HG03095 (cell line): Measurements from ENCODE around the gene FAM117A.
"Not testable (repeated sequence)": the region's sequence is repeated elsewhere in the genome, so short reads cannot be mapped to it uniquely, and the experiment has no call there.

Experiments
- ATAC-seq: cut with Tn5 transposase; IDR thresholded peaks from one replicate; pipeline ENCODE4 v1.9.1; 2021; ENCODE audit warnings: moderate library complexity; ENCODE audit not compliant: unreplicated experiment

FAM117A gene

DNA sequence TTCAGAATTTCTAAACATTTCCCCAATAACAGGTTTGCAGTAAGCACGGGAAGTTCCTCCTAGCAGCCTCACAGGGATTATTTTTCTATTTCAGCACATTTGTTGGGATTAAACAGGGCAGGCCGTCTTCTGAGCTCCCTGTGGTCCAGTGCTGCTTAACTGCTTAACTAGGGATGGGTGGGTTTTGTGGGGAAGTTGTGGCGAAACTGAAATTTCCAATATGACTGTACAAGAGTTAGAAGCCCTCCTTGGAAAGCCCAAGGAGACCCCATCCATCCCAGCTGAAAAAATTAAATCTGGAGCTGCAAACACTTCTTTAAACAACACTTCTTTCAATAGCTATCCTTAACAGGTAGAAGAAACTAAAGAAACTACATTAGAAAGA lies 22.2 kb downstream of the FAM117A start:
- ATAC-seq = no peak

DNA sequence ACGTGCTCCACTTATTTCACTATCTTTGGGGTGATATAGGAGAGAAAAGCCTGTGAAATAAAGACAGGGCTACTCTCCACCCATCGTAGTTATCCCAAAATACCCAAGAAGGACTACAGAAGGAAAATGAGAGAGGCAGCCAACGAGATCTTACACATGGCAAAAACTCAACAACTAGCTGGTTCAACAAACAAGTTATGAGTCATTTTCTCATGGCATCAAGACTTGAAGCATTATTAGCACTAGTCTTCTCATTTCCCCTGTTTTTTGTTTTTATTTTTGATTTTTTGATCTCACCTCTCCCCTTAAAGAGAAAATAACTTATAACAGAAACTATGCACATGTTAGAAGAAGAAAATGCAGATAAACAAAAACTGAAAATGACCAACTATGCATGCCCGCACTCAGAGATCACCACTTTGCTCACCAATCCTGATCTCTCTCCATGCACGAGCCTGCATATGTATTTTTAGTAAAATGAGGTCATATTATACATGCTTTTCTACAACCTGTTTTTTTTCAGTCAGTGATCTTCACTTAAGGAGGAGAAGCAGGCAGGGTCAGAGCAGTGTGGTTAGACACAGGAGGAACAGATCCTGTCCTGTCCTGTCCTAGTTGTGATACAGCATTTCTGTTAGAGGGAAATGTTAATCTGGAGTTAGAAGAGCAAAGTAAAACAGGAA lies 22.8 kb downstream of the FAM117A start:
- no peak for ATAC-seq

GRCh38 chr17:49739641-49740271 lies 24.2 kb downstream of the FAM117A start:
- peak; percentile 48 for ATAC-seq

DNA sequence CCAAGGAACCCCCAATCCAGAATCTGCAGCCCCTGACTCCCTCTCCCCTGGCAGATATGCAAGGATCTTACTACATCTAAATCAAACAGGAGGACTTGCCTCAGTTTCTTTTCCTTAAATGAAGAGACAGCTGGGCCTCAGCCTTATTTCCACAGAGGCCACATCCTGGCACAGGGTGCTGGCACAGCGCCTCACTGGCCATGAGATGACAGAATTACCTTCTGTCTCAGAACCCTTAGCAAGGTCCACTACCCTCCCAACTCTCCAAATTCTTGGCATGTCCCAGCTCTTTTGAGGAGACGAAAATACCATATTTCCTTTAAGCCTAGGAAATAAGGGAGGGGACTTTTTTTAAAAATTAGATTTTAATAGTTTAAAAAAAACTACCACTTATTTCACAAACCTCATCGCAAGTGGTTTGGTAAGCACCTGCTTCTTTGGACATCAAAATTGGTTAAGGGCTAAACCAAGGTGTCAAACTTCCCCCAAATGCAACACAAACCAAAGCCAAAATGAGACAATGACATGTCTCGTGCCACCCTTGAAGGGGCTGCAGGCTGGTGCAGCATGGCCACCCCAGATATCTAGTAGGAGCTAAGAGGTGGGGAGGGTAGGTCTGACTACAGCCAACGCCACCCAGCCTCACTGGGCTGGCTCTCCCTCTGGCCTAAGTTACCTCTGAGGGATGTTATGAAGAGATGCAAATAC lies 25.3 kb downstream of the FAM117A start:
- no peak for ATAC-seq

DNA sequence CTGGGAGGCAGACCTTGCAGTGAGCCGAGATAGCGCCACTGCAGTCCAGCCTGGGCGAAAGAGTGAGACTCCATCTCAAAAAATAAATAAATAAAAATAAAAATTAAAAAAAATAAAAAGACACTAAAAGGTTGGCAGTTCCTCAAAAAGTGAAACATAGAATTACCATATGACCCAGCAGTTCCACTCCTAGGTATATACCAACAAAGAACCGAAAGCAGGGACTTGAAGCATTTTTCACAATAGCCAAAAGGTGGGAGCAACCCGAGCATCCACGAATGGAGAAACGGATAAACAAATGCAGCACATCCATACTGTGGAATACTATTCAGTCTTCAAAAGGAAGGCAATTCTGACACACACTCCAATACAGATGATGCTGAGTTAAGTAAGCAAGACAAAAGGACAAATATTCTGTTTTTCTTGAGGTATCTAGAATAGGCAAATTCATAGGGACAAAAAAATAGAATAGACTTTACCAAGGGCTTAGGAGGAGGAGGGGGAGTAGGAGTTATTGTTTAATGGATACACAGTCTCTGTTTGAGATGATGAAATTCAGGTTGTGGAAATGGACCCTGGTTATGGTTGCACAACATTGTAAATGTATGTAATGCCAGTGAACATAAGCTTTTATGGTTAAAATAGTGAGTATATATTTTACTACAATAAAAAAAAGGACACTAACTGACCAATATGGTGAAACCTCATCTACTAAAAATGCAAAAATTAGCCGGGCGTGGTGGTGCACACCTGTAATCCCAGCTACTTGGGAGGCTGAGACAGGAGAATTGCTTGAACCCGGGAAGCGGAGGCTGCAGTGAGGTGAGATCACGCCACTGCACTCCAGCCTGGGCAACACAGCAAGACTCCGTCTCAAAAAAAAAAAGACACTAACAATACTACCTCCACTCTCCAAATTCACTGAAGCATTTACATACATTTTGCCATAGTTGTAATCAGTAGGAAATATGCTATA lies 29.1 kb downstream of the FAM117A start:
- no peak for ATAC-seq

DNA sequence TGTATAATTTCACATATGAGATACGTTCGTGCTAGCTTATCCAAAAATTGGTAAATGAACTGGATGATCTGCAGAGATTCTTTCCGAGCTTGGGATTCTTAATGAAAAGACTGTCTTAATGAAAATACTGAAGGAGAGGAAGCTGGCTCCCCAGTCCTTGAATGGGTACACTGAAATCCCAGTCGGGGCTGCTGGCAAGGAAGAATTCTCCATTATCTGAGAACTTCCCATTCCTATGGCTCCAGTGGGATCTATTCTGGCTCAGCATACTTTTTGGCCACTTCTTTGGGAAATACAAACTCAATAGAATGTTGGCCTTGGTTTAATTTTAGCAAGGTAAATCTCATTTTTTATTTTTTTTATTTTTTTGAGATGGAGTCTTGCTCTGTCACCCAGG lies 32.5 kb downstream of the FAM117A start:
- ATAC-seq = no peak

DNA sequence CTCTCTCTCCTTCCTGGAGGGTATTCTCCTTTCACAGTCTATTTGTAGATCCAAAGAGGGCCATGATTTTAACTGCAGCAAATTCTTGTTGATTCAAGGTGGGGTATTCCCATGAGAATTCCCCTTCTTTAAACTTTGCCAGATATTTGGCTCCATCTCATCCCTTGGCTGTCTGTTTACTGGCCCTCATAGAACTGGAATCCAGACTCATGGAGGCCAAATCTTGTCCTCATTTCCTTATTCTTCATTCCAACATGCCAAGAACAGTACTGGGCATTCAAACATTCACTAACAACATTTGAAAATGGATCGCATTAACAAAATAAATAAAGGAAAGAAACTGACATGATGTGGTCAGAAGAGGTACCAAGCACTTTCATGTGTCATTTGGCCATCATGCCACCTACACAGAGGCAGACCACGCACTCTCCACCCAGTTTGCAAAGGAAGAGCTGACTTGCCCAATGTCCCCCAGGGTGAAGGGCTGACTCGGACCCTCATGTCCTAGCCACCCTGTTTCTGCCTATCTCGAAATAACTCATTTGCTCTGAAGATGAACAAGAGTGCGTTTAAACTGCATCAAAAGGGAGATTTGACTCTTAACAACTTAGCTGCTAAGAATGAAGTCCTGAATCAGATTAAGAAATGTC lies 33.0 kb downstream of the FAM117A start:
- no peak for ATAC-seq

DNA sequence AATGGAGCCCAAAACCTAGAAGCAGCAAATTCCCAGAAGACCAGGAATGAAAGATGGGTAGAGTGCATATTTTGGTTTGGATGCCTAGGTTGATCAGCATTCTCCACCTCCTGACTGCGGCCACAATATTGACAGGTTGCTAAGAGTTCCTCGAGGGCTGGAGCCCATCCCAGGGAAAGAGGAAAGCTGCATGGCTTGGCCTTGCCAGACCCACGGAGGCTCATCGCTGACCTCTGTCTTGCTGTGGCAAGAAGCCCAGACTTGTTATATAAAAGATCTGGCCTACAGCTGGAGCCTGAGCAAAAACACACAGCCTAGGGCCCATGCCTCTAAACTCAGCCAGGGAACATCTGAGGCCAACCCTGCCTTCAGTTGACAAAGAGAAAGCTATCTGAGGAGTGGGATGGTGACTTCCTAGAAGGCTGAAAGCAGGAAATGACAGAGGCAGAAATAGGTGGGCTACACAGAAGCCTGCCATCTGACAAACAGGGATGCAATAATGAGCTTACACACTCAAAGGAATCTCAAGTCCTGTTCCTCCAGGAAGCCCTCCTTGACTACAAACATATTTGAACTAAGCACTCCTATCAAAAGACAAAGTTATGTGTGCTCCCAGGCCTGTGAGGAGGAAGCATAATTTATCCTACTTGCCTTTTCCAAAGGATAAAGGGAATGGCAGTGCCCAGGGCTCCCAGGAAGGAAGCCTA lies 33.7 kb downstream of the FAM117A start:
- no peak for ATAC-seq

DNA sequence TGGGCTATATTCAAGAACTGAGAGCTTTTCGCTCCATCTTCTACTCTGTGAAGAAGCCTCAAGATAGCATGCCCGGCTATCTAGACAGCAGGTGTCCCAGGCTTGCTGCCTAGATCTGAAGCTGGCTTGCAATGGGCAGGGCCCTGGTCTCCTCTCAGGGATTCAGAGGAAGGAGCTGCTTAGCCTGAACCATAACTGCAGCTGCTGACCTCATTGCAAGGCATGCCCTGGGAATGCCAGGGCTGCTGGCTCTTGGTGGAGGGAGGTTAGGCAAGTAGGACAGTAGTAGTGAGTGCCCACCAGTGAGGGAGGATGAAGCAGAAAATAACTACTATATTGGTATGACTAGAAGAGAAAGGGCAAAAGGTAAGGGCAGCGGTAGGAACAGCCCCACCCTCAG lies 34.9 kb downstream of the FAM117A start:
- no peak for ATAC-seq

DNA sequence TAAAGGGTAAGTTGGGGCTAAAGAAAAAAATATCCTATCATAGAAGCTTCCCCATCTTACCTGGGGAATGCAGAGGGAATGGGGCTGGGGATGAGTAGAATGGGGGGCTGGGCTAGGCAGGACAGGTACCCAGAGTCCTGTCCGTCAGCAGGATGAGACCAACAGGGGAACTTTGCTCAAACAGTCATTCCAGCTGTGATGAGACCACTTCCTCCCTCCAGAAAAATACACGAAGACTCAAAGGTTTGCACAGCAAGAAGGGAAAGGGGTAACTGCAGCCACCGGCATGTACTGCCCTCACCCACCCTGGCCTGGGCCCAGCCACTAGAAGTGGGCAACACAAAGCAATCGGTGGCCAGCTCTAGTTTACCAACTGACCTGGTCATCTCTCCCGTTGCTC lies 35.5 kb downstream of the FAM117A start:
- no peak for ATAC-seq

DNA sequence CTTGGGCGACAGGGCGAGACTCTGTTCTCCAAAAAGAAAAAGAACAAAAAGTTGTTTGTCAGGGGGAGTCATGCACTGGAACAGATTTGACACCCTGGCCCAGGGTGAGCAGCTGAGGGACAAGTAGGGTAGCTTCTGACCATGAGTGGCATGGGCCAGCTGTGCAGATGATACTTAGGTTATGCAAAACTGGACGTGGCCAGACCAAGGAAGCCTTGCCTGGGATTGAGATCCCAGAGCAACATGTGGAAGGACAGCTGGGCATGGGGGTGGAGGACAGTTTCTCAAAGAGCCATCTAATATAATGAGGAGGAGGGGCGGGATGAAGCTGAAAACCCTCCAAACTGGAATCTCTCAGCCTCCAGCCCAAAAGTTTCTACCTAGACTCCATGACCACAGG lies 36.6 kb downstream of the FAM117A start:
- ATAC-seq = no peak

- no peak for ATAC-seq
These were observed 38.3 kb downstream of the FAM117A start for GRCh38 chr17:49725452-49726130.

GRCh38 chr17:49724552-49724951 lies 39.4 kb downstream of the FAM117A start:
- not testable (repeated sequence) for ATAC-seq

DNA sequence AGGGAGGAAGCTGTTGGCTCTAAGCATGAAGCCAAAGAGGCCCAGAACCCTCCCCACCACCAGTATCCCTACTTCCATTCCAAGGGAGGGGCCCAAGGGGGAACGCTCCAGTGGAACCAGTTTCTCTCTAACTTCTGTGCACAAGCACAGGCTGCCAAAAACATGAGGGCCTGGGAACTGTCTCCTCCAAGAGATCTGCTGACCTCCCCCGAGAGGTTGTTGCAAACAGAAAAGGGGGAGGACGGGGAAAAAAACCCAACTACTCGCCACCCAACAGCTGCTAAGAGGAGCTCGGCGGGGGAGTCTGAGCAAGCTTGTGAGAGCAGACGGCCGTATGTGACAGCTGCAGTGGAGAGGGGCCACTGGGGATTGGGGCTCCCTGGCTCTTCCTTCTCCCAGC lies 40.5 kb downstream of the FAM117A start:
- no peak for ATAC-seq

- ATAC-seq = no peak
These were observed 41.9 kb downstream of the FAM117A start for GRCh38 chr17:49722066-49722465.

DNA sequence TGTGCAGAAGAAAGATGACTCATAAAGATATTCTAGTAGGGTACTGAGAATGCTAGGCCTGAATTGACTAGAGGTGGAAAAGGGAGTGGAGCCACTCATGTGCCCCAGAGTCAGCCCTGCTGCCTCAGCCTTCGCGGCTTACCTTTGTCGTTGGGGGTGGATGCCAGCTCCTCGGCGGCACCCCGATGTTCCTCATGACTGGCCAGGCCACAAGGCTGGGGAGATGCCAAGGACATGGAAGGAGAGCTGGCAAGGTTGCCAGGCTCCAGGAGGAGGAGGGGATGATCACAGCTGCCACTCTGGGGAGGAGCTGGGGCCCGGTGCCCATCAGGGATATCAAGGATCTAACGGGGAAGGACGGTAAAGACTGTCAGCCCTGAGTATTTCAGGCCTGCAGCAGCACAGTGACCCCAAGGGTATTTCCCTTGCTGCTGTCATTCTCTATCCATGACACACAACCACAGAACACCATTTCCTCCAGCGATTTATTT lies 46.5 kb downstream of the FAM117A start:
- no peak for ATAC-seq

- ATAC-seq = no peak
These were observed 47.1 kb downstream of the FAM117A start for GRCh38 chr17:49716668-49717364.

DNA sequence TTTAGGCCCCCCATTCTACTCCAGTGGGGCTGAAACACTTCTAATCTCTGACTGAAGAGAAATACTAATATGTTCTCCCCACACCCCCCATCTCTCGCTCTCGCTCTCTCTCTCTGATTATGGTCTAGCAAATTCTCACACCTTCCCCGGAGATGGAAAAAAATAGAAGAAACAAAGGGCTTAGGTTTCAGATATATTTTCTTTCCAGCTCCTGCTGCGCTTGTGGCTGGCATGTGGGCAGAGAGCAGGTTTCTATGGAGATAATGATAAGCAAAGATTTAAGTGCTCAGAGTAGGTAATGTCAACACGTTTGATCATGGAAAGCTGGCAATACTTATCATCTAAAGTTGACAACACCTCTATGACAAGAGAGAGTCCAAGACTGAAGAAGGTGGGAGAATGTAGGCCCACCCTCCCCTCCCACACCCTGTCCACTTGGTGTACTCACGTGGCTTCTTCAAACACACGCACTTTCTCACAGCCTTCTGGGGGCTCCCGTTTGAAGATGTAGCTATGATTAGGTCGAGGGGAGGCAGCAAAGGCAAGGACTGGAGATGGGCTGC lies 48.1 kb downstream of the FAM117A start:
- ATAC-seq = no peak
